ENCODE measurements around the gene COQ8A.

DNA sequence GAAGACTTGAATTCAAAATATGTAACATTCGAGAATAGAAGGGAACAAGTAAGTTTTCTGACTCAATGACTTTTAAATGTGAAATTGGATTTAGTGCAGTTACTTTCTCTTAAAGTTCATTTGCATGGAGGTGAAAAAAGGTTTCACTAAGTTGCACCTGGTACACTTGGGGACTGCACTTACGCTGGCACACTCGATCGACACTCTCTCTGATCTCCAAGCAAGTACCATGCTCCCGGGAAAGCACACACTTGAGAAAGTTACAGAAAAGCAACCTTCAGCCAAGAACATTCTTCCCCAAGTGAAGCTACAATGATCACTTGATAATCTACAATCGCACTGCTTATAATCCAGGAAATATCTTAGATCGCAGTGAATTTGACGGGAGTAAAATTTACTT, 63.1 kb downstream of the COQ8A start:
- no peak for TF ChIP-seq CTCF (IDR thresholded peaks at IDR 0.05)
- no peak for TF ChIP-seq POLR2A (IDR thresholded peaks at IDR 0.05)
